LHCN-M2 (cell line): ENCODE data around the gene ZNF133. TPM values are rescaled to one million over a fixed set of nuclear protein-coding genes. Genes with fewer than 3 reads are reported as not detected.
"Not testable (repeated sequence)": the region's sequence is repeated elsewhere in the genome, so short reads cannot be mapped to it uniquely, and the experiment has no call there.

Source experiments
- DNase-seq: peaks from one replicate; pipeline ENCODE4 v3.0.0-alpha.2; 2012; ENCODE audit warnings: low read depth
- total RNA-seq: library from RNA; depleted of rRNA; stranded (reverse); fragments of >200 nt; gene quantifications from 2 replicates; pipeline ENCODE4 v1.2.3, GENCODE V29; 2014

ZNF133 gene
- total RNA-seq, 1 experiment from 2014 or later = 15.5 TPM

DNA sequence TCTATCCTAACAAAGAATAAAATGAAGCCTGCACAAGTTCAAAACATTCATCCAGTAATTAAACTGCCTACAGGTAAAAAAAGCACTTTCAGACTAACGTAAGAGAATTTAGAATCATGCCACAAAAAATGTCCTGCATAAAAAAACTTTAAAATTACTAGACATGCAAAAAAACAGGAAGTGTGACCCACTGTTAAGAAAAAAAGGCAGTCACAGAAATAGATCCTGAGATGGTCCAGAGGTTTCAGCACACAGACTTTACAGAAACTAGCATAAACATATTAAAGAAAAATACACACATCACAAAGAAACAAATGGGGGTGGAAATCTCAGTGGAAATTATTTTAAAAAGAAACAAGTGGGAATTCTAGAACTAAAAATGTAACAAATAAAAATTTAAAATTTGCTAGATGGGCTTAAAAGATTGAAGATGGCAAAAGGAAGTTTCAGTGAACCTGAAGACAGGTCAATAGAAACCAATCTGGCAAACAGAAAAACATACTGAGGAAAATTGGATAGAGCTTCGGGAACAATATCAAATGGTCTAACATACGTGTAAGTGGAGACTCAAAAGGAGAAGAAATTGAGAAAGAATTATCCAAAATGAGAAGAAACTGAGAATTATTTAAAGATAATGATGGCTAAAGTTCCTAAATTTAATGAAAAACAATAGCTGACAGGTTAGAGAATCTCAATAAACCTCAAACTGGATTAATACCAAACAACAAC, 3.4 kb upstream of the ZNF133 start:
- DNase-seq = no peak

DNA sequence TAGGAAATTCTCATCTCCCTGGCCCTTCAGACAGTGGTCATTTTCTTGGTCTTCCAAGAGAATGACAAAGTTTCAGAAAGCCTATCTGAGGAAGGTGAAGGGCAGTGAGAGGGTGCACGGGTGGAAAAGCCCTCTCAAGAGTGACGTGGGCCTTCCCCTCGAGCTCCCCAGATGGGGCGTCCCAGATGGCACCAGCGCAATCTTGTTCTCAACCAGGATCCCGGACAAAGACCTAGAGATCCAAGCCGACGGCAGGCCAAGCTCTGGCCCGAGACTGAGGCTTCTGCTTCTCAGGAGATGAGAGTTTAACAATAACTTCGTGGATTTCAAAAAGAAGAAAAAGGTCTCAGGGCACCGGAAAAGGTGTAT, 797 bp upstream of the ZNF133 start:
- DNase-seq = no peak

DNA sequence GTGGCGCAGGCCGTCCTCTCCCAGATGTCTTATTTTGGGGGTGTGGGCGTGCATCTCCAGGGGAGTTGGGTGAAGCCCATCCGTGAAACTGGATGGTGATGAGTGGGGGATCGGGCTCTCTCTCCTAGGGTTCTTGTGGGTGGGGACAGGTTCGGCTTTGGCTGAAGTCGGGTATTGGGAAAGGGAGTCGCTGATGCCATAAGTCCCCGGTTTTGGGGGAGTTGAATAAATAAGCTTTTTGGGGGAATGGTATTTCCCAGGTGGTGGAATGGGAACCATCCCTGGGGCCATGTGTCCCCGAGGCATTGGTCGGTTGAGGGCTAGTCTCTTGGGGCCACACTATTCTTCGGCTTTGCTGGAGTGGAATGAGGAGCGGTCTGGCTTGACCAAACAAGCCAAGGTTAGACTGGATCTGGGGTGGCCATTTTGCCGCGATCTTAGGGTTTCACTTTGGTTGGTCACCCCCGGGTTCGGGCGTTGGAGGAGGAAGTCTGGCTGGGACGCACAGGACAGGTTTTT, 481 bp downstream of the ZNF133 start:
- peak; percentile 28 for DNase-seq

DNA sequence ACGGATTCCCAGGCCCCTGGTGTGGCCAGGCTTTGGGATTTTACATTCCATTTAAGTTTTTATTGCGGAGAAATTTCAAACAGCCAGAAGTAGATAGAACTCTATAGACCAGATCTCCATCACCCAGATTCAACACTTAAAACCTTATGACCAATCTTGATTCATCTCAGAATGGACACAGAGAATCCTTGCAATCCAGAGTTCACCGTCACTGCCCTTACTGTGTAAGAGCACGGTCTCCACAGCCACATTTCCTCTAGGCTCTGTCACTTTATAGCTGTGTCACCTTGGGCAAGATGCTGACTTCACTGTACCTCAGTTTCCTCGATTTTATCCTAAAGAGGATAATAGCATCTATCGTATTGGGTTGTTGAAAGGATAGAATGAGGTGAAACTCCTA, 979 bp downstream of the ZNF133 start:
- no peak for DNase-seq

DNA sequence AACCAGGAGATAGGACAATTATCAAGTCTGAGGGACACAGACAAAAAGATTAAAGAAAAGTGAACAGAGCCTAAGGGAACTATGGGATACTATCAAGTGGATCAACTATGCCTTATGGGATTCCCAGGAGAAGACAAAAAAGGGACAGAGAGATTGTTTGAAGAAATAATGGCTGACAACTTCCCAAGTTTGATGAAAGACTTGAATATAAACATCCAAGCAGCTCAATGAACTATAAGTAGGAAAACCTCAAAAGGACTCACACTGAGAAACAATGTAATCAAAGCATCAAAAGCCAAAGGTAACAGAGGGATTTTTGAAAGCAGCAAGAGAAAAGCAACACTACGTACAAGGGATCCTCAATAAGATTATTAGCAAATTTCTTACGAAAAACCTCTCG, 11.0 kb downstream of the ZNF133 start:
- DNase-seq = no peak

DNA sequence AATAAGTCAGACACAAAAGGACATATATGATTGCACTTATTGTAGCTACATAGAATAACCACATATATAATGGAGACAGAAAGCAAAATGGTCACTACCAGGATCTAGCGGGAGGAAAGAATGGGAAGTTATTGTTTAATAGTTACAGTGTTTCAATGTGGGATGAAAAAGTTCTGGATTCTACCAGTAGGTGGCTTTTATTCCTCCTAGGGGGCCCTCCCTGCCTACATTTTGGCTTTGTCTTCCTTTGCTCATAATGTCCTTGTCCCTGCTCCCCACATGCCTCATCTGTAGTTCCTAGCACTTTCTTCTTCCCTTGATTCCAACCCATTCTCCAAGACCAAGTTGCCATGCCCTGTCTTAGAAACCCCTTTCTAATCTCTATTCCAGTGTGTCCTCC, 16.3 kb downstream of the ZNF133 start:
- no peak for DNase-seq

DNA sequence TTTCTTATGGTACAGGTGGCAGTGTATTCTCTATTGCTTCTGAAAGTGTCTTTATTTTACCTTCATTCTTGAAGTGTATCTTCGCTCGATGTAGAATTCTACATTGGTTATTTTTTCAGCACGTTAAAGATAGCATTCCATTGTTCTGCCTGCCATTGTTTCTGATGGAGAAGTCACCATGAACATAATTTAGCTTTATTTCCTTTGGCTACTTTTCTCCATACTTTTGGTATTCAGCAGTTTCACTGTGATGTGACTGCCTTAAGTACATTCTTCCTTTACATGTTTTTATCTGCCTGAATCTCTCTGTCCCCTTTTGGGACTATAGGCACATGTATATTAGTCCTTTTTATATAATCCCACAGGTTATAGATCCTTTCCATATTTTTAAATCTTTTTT, 19.0 kb downstream of the ZNF133 start:
- DNase-seq = no peak

DNA sequence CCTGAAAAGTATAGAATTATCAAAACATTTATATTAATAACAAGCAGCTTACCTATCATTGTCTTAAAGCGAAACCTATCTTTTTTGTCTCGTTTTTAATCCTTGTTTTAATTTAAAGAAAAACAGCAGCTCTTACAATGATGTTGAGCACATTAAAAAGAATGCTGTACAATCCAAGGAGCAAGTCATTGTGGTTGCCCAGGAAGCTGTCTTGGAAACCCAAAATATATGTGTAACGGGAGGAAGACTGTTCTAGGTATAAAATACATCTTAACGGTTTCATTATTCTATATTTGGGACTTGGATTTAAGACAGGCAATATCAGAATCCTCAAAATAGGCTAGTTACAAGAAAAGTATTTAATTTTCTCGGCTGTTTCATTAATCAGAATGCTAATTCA, 21.7 kb downstream of the ZNF133 start:
- DNase-seq = no peak

DNA sequence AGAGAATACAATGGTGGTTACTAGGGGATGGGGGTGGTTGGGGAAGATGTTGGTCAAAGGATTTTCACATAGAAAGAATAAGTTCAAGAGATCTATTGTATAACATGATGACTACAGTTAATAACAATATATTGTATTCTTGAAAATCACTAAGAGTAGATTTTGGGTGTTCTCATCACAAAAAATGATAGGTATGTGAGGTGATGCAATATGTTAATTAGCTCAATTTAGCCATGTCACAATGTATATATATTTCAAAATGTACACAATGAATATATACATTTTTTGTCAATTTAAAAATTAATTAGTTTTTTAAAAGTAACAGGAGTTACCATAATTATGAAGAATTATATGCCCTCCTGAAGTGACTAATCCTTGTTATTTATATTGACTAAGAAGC, 22.3 kb downstream of the ZNF133 start:
- no peak for DNase-seq

DNA sequence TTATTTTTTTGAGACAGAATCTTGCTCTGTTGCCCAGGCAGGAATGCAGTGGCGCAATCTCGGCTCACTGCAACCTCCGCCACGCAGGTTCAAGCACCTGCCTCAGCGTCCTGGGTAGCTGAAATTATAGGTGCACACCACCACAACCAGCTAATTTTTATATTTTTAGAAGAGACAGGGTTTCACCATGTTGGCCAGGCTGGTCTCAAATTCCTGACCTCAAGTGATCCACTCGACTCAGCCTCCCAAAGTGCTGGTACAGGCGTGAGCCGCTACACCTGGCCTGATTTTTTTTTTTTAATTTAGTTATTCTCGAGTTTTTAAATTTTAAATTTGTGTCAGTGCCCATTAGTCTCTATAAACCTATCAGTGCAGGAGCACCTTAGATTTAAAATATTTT, 24.4 kb downstream of the ZNF133 start:
- no peak for DNase-seq

DNA sequence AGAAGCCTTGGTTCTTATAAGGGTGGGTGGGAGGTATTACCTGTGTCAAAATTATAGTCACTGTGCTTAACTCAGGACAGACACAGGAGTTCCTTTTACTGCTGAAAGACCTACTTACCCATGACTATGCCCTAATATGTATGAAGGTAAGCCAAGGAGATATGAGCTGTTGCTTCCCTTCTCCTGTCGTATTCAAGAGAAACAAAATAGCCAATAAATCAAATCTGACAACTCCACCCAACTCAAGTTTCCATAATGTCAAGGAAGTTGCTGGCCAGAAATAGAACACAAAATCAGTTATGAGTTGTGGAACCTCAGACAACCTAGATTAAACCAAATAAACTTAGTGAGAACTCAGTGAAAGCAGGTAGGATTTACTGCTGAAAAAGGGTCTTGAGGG, 25.1 kb downstream of the ZNF133 start:
- no peak for DNase-seq

DNA sequence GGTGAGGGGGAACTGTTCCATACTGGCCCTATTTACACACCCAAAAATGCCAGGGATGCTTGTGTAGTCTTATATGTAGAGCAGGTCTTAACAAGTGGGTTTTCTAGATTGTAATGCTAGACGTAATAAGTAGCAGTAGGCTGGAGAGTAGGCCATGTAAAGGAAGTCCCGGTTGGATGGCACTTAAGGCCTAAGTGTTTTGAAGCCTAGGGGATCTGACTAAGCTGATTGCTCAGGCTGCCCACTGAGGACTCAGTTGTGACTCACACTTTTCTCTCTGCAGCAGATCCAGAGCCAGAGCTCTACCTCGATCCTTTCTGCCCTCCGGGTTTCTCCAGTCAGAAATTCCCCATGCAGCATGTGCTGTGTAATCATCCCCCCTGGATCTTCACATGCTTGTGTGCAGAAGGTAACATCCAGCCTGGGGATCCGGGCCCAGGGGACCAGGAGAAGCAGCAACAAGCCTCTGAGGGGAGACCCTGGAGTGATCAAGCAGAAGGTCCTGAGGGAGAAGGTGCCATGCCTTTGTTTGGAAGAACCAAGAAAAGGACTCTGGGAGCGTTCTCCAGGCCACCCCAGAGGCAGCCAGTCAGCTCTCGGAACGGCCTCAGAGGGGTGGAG, 26.6 kb downstream of the ZNF133 start:
- peak; percentile 70 for DNase-seq

DNA sequence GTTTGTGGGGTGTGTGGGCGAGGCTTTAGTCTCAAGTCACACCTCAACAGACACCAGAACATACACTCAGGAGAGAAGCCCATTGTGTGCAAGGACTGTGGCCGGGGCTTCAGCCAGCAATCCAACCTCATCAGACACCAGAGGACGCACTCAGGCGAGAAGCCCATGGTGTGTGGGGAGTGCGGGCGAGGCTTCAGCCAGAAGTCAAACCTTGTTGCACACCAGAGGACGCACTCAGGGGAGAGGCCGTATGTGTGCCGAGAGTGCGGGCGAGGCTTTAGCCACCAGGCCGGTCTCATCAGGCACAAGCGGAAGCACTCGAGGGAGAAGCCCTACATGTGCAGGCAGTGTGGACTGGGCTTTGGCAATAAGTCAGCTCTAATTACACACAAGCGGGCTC, 27.8 kb downstream of the ZNF133 start:
- DNase-seq = no peak

DNA sequence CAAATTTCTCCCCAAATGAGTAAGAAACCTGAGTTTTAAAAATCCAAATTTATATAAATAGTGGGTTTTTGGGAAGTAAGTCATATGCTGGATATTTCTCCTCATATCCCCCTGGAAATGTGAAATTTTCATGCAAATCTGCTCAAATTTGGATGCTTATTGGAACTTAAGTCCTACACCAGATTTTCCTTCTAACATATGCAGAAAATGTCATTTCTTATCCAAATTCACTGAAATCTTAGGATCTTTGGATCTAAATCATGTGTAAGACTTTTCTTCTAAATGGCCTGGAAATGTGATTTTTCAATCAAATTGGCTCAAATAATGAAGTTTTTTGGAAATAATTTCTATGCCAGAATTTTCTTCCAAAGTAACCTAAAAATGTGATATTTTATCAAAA, 33.0 kb downstream of the ZNF133 start:
- DNase-seq = no peak

DNA sequence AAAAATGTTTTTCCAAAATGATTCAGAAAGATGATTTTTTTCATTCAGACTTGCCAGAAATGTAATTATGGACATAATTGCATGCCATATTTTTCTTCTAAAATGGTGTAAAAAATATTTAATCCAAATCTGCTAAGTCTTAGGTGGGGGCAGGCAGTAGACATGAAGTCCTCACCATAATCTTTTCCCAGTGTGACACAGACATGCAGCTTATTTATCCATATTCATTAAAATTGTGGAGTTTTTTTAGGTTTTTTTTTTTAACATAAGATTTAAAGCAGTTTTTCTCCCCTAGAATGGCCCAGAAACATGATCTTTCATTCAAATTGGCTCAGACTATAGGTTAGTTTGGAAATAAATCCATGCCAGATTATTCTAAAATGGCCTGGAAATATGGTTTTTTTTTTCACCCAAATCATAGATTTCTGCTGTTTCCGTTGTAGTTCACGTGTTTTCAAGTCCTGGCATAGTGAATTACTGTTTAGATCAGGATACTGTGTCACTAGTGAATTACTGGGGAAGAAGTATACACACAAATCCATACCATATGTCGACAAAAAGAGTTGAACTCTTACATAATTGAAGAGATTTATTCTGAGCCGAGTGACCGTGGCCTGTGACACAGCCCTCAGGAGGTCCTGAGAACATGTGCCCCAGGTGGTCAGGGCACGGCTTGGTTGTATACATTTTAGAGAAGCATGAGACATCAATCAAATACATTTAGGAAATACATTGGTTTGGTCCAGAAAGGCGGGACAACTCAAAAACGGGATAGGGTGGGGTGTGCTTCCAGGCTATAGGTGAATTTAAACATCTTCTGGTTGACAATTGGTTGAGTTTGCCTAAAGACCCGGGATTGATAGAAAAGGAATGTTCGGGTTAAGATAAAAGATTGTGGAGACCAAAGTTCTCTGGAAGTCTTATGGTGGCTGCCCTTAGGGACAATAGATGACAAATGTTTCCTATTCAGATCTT, 33.9 kb downstream of the ZNF133 start:
- DNase-seq = no peak

DNA sequence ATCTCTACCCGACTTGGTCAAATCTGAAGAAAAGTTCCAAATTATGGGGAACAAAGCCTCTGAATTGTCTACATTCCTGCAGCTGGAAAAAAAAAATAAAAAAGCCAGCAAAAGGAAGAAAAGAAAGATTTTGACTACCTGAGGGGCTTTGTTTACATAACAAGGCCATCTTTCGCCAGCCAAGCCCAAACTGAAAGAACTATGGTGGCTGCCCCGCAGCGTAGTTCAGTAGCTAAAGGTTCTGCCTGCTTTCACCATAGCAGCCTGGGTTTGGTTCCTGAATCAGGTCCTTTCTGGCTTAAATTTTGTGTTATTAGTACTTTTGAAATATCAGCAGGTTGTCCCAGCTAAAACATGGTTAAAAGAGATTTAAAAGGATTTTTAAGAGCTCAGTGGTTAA, 35.4 kb downstream of the ZNF133 start:
- DNase-seq = no peak

DNA sequence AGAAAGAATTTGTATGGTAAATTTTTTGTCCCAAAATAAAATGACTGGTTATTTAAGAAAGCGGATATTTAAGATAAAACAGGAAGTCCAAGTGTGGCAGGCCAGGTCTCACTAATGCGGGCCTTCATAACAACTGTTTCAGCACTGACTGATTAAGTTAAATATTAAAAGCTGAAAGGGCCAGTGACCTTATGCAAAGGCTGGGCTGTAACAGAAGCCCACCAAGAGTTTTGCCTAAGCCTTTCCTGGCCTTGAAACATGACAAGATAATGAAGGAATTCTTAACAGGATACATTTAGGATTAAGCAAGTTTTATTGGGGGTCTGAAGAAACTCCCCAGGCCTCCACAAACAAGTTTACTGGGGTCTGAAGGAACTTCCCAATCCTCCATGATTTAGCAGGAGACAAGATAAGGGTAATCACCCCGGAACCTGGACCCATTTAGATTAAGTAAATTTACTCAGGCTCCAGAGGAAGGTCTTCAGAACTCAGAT, 36.3 kb downstream of the ZNF133 start:
- no peak for DNase-seq

DNA sequence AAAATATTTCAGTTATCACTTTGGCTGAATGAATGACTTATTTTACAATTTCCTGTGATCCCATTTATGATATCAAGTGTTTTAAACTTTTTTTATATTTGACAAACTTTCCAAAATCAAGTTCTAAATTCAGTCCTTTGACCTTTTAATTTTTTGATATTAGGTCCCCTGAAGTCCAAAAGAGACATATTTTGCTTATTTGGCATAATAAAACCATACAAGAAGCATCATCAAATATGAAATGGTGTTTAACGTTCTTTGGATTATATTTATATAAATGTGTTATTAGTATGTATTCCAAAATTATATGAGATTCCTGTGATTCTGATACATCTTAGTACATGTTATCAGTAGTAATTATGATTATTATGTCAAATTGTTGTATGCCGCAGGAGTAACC, 38.7 kb downstream of the ZNF133 start:
- no peak for DNase-seq

DNA sequence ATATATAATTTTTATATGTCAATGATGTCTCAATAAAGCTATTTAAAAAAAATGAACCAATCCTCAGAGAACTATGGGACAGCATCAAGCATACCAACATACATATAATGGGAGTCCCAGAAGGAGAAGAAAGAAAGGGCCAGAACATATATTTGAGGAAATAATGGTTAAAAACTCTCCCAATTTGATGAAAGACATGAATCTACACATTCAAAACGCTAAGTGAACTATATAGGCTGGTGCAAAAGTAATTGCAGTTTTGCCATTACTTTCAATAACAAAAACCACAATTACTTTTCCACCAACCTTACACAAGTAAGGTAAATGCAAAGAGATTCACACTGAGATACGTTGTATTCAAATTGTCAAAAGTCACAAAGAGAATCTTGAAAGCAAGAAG, 43.4 kb downstream of the ZNF133 start:
- no peak for DNase-seq

DNA sequence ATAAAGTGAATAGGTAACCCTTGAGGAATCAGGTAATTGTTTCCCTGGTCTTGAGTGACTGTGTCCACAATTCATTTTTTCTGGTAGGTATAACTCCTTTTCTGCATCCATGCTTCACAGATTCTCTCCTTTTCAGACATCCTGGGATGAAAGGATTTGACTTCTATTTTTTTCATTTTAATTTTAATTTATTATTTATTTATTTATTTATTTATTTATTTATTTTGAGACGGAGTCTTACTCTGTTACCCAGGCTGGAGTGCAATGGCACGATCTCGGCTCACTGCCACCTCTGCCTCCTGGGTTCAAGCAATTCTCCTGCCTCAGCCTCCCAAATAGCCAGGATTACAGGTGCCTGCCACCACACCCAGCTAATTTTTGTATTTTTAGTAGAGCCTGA, 61.4 kb downstream of the ZNF133 start:
- not testable (repeated sequence) for DNase-seq

DNA sequence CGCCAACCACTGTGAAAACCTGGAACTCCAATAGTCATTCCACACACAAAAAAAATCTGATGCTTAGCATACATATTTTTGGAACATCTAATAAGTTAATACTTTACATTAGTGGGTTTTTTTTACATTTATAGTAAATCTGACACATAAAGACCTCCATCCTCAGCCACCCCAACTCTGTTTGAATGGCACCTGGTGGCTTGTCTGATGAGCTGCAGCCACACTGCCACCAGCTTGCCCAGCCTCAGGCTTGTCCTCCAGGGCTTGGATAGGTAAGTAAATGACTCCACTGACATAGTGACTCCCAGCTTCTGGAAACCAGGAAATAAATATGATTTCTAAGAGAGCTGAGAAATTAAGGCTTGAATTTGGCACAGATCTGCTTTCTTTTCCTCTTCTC, 71.5 kb downstream of the ZNF133 start:
- no peak for DNase-seq

DNA sequence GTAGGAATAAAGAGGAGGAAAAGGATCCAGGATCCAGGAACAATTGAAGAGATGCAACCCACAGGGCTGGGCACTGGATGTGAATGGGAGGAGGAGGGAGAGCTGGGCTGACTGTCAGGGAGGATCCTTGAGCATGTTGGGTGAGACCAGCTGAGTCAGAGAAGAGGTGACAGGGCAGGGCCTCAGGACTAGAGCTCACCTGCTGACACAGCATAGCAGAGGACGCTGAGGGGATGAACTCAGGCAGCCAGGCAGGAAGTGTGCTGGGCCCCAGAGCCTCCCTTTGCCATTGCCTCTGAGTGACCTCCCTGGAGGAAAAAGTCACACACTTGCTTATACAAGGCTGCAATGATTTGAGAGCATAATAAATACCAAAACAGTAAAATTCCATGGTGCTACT, 72.3 kb downstream of the ZNF133 start:
- no peak for DNase-seq
